GM21381 (cell line): Measurements from ENCODE around the gene SLCO2B1.

Experiments used
- ATAC-seq: cut with Tn5 transposase; IDR thresholded peaks from one replicate; pipeline ENCODE4 v1.9.1; 2021; ENCODE audit warnings: mild to moderate bottlenecking, moderate library complexity; ENCODE audit not compliant: unreplicated experiment

The SLCO2B1 gene

GRCh38 chr11:75144716-75145014, 6.2 kb upstream of the SLCO2B1 start:
- ATAC-seq = no peak

- ATAC-seq = no peak
These were observed 5.5 kb upstream of the SLCO2B1 start for GRCh38 chr11:75145196-75145971.

GRCh38 chr11:75145972-75146519, 4.9 kb upstream of the SLCO2B1 start:
- ATAC-seq = no peak

- no peak for ATAC-seq
These were observed 4.2 kb upstream of the SLCO2B1 start for GRCh38 chr11:75146711-75147110.

- ATAC-seq = no peak
These were observed 3.6 kb upstream of the SLCO2B1 start for GRCh38 chr11:75147191-75147874.

- ATAC-seq = no peak
These were observed 3.0 kb upstream of the SLCO2B1 start for GRCh38 chr11:75147875-75148263.

- ATAC-seq = no peak
These were observed 2.4 kb upstream of the SLCO2B1 start for GRCh38 chr11:75148436-75148983.

GRCh38 chr11:75149766-75150465, 991 bp upstream of the SLCO2B1 start:
- no peak for ATAC-seq

GRCh38 chr11:75151346-75152047, 590 bp downstream of the SLCO2B1 start:
- no peak for ATAC-seq

GRCh38 chr11:75152090-75152489, 1.2 kb downstream of the SLCO2B1 start:
- no peak for ATAC-seq

GRCh38 chr11:75152651-75153427, 1.9 kb downstream of the SLCO2B1 start:
- ATAC-seq = no peak

GRCh38 chr11:75154646-75155569, 4.0 kb downstream of the SLCO2B1 start:
- no peak for ATAC-seq

- no peak for ATAC-seq
These were observed 4.9 kb downstream of the SLCO2B1 start for GRCh38 chr11:75155570-75156422.

GRCh38 chr11:75158241-75158640, 7.3 kb downstream of the SLCO2B1 start:
- no peak for ATAC-seq

GRCh38 chr11:75158696-75159150, 7.8 kb downstream of the SLCO2B1 start:
- ATAC-seq = no peak

GRCh38 chr11:75159151-75159953, 8.4 kb downstream of the SLCO2B1 start:
- ATAC-seq = no peak

GRCh38 chr11:75160220-75160757, 9.4 kb downstream of the SLCO2B1 start:
- no peak for ATAC-seq
